Epithelial cell of prostate (primary cell): ENCODE measurements around the gene S100A12.
A peak's percentile ranks its signal among the peaks of the same experiment; 100 is the strongest.

Source experiments
- DNase-seq: peaks from one replicate; pipeline ENCODE4 v3.0.0-alpha.2; 2011; ENCODE audit warnings: low read depth, low spot score
- H3K27ac ChIP-seq: fragments of 450-650 bp; 2 replicates; pipeline ENCODE4 v1.5.1; 2017; ENCODE audit warnings: mild to moderate bottlenecking

Gene S100A12

GRCh38 chr1:153397051-153397923 is 21.9 kb upstream of the S100A12 start:
- no peak overlapping the region for H3K27ac ChIP-seq
- no peak for DNase-seq

GRCh38 chr1:153396461-153396860 is 21.0 kb upstream of the S100A12 start:
- DNase-seq = no peak
- H3K27ac ChIP-seq = no peak overlapping the region

DNA sequence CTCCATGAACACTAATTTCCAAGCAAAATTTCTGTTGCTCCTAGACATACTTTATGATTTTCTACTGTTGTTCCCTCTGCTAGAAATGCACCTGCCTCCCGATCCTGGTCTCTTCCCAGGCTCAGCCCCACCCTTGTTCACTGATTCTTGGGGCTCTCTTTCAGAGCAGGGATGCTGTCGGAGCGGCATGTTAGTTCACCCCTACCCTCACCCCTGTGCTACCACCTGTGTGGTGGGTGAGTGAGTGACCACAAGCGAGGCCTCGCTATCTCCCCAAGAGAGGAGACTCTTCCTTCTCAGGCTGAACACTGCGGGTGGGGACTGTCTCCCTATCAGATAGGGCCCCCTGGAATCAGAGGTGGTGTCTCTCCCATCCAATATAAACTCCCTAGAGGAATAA is 20.4 kb upstream of the S100A12 start:
- no peak for DNase-seq
- no peak overlapping the region for H3K27ac ChIP-seq

- H3K27ac ChIP-seq = no peak overlapping the region
- DNase-seq = no peak
These were observed 19.8 kb upstream of the S100A12 start for GRCh38 chr1:153395136-153395685.

DNA sequence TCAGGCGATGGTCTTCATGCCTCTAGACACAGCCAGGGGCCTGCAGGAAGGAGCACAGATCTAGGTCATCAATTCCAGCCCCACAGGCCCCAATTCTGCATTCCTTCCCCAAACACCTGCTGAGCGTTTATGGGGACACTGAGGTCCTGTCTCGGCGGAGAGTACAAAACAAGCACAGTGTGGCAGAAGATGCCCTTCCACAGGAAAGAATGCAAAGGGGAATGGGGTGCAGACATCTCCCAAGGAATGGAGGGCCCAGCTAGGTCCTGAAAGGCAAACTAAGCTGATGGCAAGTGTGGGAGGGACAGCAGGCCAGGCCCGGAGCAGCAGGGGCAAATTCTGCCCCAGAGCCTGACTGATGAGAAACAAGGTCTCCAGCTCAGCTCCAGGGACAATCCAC is 19.0 kb upstream of the S100A12 start:
- no peak overlapping the region for H3K27ac ChIP-seq
- no peak for DNase-seq

GRCh38 chr1:153393926-153394325 is 18.5 kb upstream of the S100A12 start:
- DNase-seq = no peak
- peak overlapping the region; percentile 5 for H3K27ac ChIP-seq

DNA sequence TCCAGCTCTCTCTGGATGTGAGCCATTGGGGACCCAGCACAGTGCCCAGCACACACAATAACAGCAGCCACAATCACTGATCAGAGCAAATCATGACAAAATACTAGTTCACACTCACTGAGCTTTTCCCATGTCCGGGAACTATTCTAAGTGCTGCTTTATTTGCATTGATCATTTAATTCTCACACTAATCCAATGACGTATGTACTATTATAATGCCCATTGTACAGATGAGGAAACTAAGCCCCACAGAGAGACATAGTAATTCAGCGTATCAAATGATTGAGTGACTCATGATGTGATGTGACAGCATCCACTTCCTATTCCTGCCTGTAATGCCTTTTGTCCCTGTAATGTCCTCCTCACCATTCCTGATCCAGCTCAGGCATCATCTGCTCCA is 17.4 kb upstream of the S100A12 start:
- no peak overlapping the region for H3K27ac ChIP-seq
- no peak for DNase-seq

- DNase-seq = no peak
- H3K27ac ChIP-seq = no peak overlapping the region
These were observed 16.8 kb upstream of the S100A12 start for GRCh38 chr1:153392258-153392657.

DNA sequence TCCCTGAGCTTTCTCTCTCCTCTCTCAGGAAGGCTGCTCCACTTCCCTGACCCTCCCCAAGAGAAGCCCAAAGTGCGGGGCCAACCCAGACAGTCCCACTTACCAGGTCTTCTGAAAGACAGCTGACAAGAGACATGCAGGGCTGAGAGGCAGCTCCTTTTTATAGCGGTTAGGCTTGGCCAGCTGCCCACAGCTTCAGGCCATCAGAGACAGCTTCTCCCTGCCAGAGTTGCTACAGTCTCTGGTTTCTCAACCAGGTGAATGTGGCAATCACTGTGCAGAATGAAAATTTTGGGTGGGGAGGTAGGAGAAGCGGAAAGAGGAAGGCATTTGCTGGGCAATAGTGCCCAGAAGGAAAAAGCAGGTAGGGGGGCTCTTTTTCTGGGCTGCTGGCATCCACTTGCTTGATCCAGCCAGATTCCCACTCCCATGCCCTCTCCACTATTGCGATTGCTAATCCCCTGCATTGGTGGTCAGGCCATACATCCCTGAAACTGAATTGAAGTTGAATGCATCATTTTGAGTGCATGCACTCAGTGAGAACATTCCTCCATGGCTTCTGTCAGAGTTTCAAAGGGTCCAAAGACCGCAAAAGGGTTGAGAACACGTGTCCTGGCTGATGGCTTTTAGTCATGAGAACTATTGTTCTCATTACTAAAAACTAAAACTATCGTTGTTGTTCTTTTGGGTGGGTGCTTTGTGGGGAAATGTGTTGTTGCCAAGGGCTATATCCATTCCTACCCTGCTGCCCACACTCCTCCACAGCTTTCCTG is 15.7 kb upstream of the S100A12 start, which contains the start of gene S100A8:
Gene S100A8 (minus strand): TSS at position 136 of the 773 bp plus-strand sequence. CDS start 538 bp downstream, outside the sequence.
- no peak within 1 kb of the TSS for H3K27ac ChIP-seq
- peak; percentile 44 for DNase-seq

- no peak for DNase-seq
- H3K27ac ChIP-seq = no peak overlapping the region
These were observed 14.8 kb upstream of the S100A12 start for GRCh38 chr1:153389973-153390879.

DNA sequence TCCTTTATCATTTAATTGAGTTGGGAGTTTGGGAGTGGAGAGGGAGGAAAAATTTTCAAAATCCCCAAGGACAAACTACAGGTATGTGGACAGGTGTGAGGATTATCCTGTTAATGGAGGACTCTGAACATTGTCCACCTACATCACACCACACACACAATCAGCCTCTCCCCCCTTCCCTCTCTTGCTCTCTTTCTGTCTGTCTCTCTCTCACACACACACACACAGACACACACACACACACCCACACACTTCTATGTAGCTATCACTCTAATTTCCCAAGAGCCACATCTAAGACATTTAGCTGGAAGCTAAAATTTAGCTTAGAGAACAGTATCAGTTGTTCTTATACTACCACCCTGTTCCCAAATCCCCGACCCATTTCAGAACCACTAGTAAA is 14.0 kb upstream of the S100A12 start:
- DNase-seq = no peak

GRCh38 chr1:153387785-153388184 is 12.4 kb upstream of the S100A12 start:
- no peak overlapping the region for H3K27ac ChIP-seq

More for the DNA sequence above, 14.0 kb upstream of the S100A12 start:
- H3K27ac ChIP-seq = no peak overlapping the region

DNA sequence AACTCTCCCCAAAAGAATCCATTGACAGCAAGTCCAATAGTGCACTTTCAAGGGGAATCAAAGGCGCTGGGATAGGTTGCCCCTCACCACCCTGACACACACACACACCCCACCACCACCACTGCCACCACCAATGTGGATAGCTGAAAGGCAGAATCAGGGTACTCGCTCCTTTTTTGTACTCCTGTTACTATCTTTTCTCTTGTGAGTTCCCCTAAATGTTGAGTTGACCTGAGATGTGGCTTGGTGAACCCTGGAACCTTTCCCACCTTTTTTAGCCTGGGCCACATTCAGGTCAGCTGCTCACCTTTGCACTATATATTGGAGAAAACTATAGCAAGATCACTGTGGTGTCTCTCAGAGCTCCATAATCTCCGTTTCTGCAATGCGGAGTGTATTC is 11.6 kb upstream of the S100A12 start:
- DNase-seq = no peak
- H3K27ac ChIP-seq = peak overlapping the region; percentile 63

More at GRCh38 chr1:153387785-153388184, 12.4 kb upstream of the S100A12 start:
- no peak for DNase-seq

DNA sequence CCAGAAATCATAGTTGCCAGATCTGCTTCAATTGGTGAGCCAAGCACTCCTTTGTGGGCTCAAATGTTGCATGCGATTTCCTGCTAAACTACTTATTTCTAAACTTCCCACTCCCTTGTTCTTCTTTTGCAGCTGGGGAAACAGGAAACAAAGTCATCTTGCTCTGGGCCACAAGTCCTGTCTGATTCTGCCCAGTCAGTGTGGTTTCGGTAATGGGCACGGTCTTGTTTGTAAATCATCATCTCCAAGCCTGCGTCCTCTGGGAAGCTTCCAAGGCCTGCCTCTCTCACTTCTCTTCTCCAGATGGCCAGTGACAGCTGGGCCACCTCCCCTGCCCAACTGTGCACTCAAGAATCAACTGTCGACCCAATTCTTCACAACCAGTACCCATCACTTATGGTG is 11.1 kb upstream of the S100A12 start:
- peak overlapping the region; percentile 63 for H3K27ac ChIP-seq
- DNase-seq = peak; percentile 87

DNA sequence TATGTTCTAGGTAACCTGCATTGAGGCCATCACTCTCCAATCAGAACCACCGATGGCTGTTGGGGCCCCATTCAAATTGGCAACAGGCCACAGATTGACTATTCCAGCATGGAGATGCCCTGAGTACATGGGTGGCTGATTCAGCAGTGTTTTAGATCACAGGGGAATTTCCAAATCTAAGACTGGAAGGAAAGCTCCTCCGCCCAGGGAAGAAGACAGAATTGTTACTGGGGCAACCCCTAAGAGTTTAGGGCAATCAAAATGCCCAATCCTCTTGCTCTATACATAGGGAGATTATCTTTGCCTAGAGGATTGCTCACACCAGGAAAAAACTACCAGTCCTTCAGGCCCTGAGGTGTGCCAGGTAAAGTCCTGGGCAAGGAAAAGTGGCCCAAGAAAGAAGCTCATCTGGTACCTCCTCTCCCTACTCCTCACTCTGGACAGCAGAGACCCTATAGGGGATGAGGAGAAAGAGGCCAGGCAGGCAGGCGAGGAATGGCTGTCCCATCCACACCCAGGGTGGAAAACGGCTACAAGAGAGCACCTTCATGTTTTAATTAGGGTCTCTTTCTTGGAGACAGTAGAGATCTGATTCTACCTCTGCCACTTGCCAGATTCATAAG is 9.6 kb upstream of the S100A12 start:
- H3K27ac ChIP-seq = no peak overlapping the region
- no peak for DNase-seq

DNA sequence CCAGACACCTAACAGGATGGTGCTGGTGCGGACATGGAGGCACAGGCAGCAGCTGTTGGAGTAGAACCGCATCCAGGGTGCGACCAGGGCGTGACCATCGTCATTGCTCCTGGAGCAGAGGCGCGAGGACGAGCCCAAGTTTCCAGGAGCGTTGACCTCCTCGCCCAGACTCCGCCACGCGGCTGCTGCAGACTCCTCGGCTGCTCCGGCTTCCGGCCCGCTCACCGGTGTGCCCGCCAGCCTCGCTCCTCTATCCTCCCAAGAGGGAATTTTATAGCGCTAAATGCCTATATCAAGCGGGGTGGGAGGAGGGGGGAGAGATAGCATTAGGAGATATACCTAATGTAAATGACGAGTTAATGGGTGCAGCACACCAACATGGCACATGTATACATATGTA is 5.3 kb upstream of the S100A12 start:
- DNase-seq = no peak
- H3K27ac ChIP-seq = no peak overlapping the region

GRCh38 chr1:153379591-153379990 is 4.2 kb upstream of the S100A12 start:
- no peak overlapping the region for H3K27ac ChIP-seq
- no peak for DNase-seq

DNA sequence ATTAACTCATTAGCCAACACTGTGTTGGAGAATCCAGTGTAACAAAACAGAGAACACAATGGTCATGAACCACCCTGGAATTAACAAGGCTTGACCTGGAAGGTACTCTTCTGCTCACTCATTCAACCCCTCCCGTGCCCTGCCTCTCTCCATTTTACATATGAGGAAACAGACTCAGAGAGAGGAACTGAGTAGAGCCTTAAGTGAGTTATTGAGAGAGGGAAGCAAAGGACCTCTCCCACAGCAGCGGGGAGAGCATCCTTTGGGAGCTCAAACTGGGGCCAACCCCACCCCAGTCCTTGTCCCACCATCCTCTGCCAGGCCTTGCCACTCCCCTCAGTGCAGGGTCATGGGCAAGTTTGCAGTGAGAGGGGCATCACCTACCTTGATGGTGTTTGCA is 1.4 kb downstream of the S100A12 start:
- DNase-seq = no peak
- peak overlapping the region; percentile 25 for H3K27ac ChIP-seq

DNA sequence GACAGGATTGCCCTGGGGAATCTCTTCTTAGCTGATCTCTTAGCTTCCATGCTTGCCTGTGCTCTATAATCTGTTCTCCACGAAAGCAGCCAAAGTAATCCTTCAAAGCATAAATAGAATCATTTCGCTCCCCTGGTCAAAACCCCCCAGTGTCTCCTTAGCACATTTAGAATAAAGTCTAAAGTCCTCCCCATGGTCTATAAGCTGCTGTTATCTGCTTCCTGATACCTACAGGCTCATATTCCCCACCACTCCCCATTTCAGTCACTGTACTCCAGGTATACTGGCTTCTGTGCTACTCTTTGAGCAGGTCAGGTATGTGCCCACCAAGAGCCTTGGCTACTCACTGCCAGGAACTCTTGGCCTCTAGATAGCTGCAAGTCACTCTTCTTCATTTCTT is 2.9 kb downstream of the S100A12 start:
- no peak for DNase-seq
- H3K27ac ChIP-seq = no peak overlapping the region
